ENCODE data around the gene ETV6. TPM values are rescaled to one million over a fixed set of nuclear protein-coding genes. Genes with fewer than 3 reads are reported as not detected.
A peak's percentile ranks its signal among the peaks of the same experiment; 100 is the strongest.

The ETV6 gene
- total and polyA plus RNA-seq, 9 of the 15 experiments (the other 6 are each of a cell fraction or from before 2014, with no cell fraction given) = 0.81 to 12.7 (median 4.1) TPM

GRCh38 chr12:11706509-11707379, 57.3 kb downstream of the ETV6 start:
- ATAC-seq = peak; percentile 86
- TF ChIP-seq ATF3 (IDR thresholded peaks at IDR 0.05) (peak; percentile 61; the same call in 1 of the 2 replicates), ATF3 (CRISPR knock-in tag; conservative IDR thresholded peaks at IDR 0.05) (no peak), NCOA1 (IDR thresholded peaks at IDR 0.05; ENCODE audit: low read depth) (no peak), ZNF347 (CRISPR knock-in tag; IDR thresholded peaks at IDR 0.05; ENCODE audit: low read depth) (no peak), HMGN3 (IDR thresholded peaks at IDR 0.05; ENCODE audit: borderline replicate concordance, extremely low read depth, insufficient read length, low read depth, low read length) (no peak), FOS (IDR thresholded peaks at IDR 0.05; ENCODE audit: extremely low read depth, insufficient read length) (no peak), ARID1B (IDR thresholded peaks at IDR 0.05) (0 out of 2 replicates have a peak, but pooled peaks have one; percentile 15), RBM15 (IDR thresholded peaks at IDR 0.05; ENCODE audit: insufficient read depth, low read length) (no peak), USF2 (CRISPR knock-in tag; IDR thresholded peaks at IDR 0.05) (no peak), CEBPG (CRISPR knock-in tag; IDR thresholded peaks at IDR 0.05) (peak; percentile 59; the same call in 1 of the 2 replicates), CEBPG (tag; conservative IDR thresholded peaks at IDR 0.05 in 1 of 2, IDR thresholded peaks at IDR 0.05 in 1 of 2) (no peak; a peak in 1 of 4 replicates), CEBPB (tag; IDR thresholded peaks at IDR 0.05) (0 out of 2 replicates have a peak, but pooled peaks have one; percentile 48), RFX1 (IDR thresholded peaks at IDR 0.05) (peak; percentile 17; the same call in 1 of the 2 replicates), TCF3 (CRISPR knock-in tag; IDR thresholded peaks at IDR 0.05) (peak; percentile 42), ZEB2 (IDR thresholded peaks at IDR 0.05) (peak; percentile 74; the same call in 1 of the 2 replicates), HMGXB4 (CRISPR knock-in tag; IDR thresholded peaks at IDR 0.05) (no peak), SOX6 (IDR thresholded peaks at IDR 0.05) (0 out of 2 replicates have a peak, but pooled peaks have one; percentile 15)

More at GRCh38 chr12:11706509-11707379, 57.3 kb downstream of the ETV6 start:
- ChIA-PET POLR2A (interaction anchor here (1.0 to 1.3 kb wide), 2 partner anchors 10 to 16 kb away, joined by 4 read pairs; no protein-coding TSS in a partner anchor), CTCF (ENCODE audit: low intra/inter-chr PET ratio) (no interaction called here)
- Histone ChIP-seq H3K36me3 (ENCODE audit: control insufficient read depth, insufficient read depth, low read length) (no peaks in the 10 kb centered on the region), H4K20me1 (replicated peaks; ENCODE audit: control insufficient read depth, insufficient read depth, low read length) (no peaks in the 10 kb centered on the region), H3K9me1 (ENCODE audit: control insufficient read depth, insufficient read depth, low read length) (no peaks in the 10 kb centered on the region), H3K27ac (ENCODE audit: extremely low read depth, low read depth, low read length) (no peak overlapping the region), H3K4me2 (ENCODE audit: insufficient read depth, low read length) (peak overlapping the region; percentile 3; the same call in 1 of the 2 replicates), H3K4me1 (replicated peaks in 1 of 2; ENCODE audit: control insufficient read depth in 2 of 2, insufficient read depth in 2 of 2, low read length in 2 of 2) (peaks cover 0 to 11% of the 10 kb centered on the region in 2 experiments; a peak in 3 of 5 replicates), H3K9ac (ENCODE audit: insufficient read depth in 1 of 2, low read depth in 2 of 2, low read length in 2 of 2) (no peak overlapping the region), H3K27me3 (ENCODE audit: control insufficient read depth in 2 of 2, insufficient read depth in 2 of 2, low read length in 2 of 2) (no peaks in the 10 kb centered on the region), H3K79me2 (ENCODE audit: control insufficient read depth, insufficient read depth, low read length) (no peaks in the 10 kb centered on the region), H3K4me3 (no peak overlapping the region), H2AFZ (ENCODE audit: low read depth, low read length) (no peak overlapping the region), H3K9me3 (replicated peaks; ENCODE audit: control insufficient read depth, insufficient read depth, low read depth, low read length) (no peaks in the 10 kb centered on the region)
- WGBS (ENCODE audit: insufficient coverage, low coverage, missing lambda C conversion rate) = 38% methylated on average over 10 of the region's 10 CpGs
- intact Hi-C loops (cut with micrococcal nuclease) (no loop called here), in situ Hi-C loops (cut with MboI) (no loop called here)
- DNase-seq (ENCODE audit: extremely low read depth in 1 of 4, low spot score in 3 of 4) (no peak), FAIRE-seq (no peak)
- no TSS peak for BruUV-seq (replicated peaks)
